Liver (tissue), 3 donors: ENCODE data around the gene CCDC50.

ENCODE experiments used
- CTCF ChIP-seq: fragments of 150-350 bp; IDR thresholded peaks from 2 replicates; pipeline ENCODE4 v1.5.1; 2017; ENCODE audit warnings: improper control_type of control experiment, low read depth, low read length; ENCODE audit not compliant: missing input control
- EGR1 ChIP-seq, 2 donors: IDR thresholded peaks; 2 replicates each; pipeline ENCODE4 v1.6.1; 2016 to 2018; ENCODE audit warnings: antibody characterized with exemption in 2 of 2, low read depth in 2 of 2
- FOXA1 ChIP-seq: IDR thresholded peaks from 2 replicates; pipeline ENCODE4 v1.6.1; 2016; ENCODE audit warnings: antibody characterized with exemption
- RAD21 ChIP-seq, 2 donors: IDR thresholded peaks; 2 replicates each; pipeline ENCODE4 v1.6.1; 2016; ENCODE audit warnings: antibody characterized with exemption in 2 of 2, mild to moderate bottlenecking in 2 of 2
- TAF1 ChIP-seq: conservative IDR thresholded peaks from 2 replicates; pipeline ENCODE4 v1.6.1; 2016; ENCODE audit warnings: antibody characterized with exemption, mild to moderate bottlenecking
- donor health status: healthy.
- donor health status: healthy.

GRCh38 chr3:191380001-191380400, 50.8 kb downstream of the CCDC50 start:
- TF ChIP-seq TAF1, result no peak
- TF ChIP-seq CTCF, result no peak
- no peak for TF ChIP-seq FOXA1
- no peak for TF ChIP-seq RAD21 (IDR thresholded peaks at IDR 0.05)
- no peak for TF ChIP-seq EGR1 (IDR thresholded peaks at IDR 0.05; ENCODE audit: low read depth in 2 of 2)
